Tibial nerve (tissue), 3 donors: ENCODE data around the gene MATR3.

ENCODE experiments used
- CTCF ChIP-seq, 5 experiments: fragments of 200-600 bp in 3 of 5; fragments of 450-650 bp in 2 of 5; sonication (generic) in 3 of 5; IDR thresholded peaks; one replicate each; pipeline ENCODE4 v1.5.1; 2016 to 2019; ENCODE audit warnings: antibody characterized with exemption in 5 of 5, mild to moderate bottlenecking in 3 of 5, moderate library complexity in 2 of 5
- POLR2A ChIP-seq, 2 donors: fragments of 450-650 bp; IDR thresholded peaks; one replicate each; pipeline ENCODE4 v1.6.1; 2017; ENCODE audit warnings: antibody characterized with exemption in 2 of 2, mild to moderate bottlenecking in 2 of 2, moderate library complexity in 2 of 2

- TF ChIP-seq CTCF (IDR thresholded peaks at IDR 0.05) (no peak), POLR2A (IDR thresholded peaks at IDR 0.05) (no peak)
Observed at GRCh38 chr5:139315056-139315615, 21.6 kb downstream of the MATR3 start.
